ENCODE data around the gene PSAPL1.

- TF ChIP-seq POLR2A (IDR thresholded peaks at IDR 0.05) (no peak), CTCF (IDR thresholded peaks at IDR 0.05) (no peak), EP300 (IDR thresholded peaks at IDR 0.05) (no peak), POLR2AphosphoS5 (IDR thresholded peaks at IDR 0.05) (no peak)
Observed at GRCh38 chr4:7457201-7458065, 22.7 kb upstream of the PSAPL1 start.
